Lung (tissue), 12 donors: ENCODE data around the gene PCNT. TPM values are rescaled to one million over a fixed set of nuclear protein-coding genes. Genes with fewer than 3 reads are reported as not detected.

ENCODE experiments used
- ATAC-seq: fragments of 200-7000 bp; cut with Tn5 transposase; one replicate; pipeline ENCODE4 v1.9.1; 2020; ENCODE audit warnings: moderate number of reproducible peaks; ENCODE audit not compliant: insufficient read depth, low FRiP score
- DNase-seq, 3 donors: peaks; one replicate each; pipeline ENCODE4 v3.0.0-alpha.2; 2013 to 2017
- H3K27ac ChIP-seq, 2 donors: one replicate each; pipeline ENCODE4 v1.5.1; 2013; ENCODE audit warnings: mild to moderate bottlenecking in 2 of 2, moderate library complexity in 2 of 2, control low read depth in 1 of 2, inconsistent platforms in 1 of 2, low read depth in 1 of 2, low read length in 1 of 2
- H3K27me3 ChIP-seq, 3 donors: one replicate each; pipeline ENCODE4 v1.5.1; 2013; ENCODE audit warnings: low read length in 2 of 3; ENCODE audit not compliant: control insufficient read depth in 3 of 3, insufficient read depth in 3 of 3
- H3K36me3 ChIP-seq, 4 donors: one replicate each; pipeline ENCODE4 v1.5.1; 2013; ENCODE audit warnings: low read length in 4 of 4, mild to moderate bottlenecking in 1 of 4, moderate library complexity in 1 of 4; ENCODE audit not compliant: control insufficient read depth in 4 of 4, insufficient read depth in 4 of 4
- H3K4me1 ChIP-seq, 5 donors: one replicate each; pipeline ENCODE4 v1.5.1; 2013; ENCODE audit warnings: low read length in 5 of 5, mild to moderate bottlenecking in 2 of 5, moderate library complexity in 1 of 5; ENCODE audit not compliant: control insufficient read depth in 5 of 5, insufficient read depth in 5 of 5
- H3K4me3 ChIP-seq: one replicate; pipeline ENCODE4 v1.5.1; 2013; ENCODE audit warnings: mild to moderate bottlenecking, control low read depth, moderate library complexity
- H3K9ac ChIP-seq, 2 donors: one replicate each; pipeline ENCODE4 v1.5.1; 2013; ENCODE audit warnings: low read length in 2 of 2, control low read depth in 1 of 2; ENCODE audit not compliant: insufficient read depth in 1 of 2
- H3K9me3 ChIP-seq, 4 donors: one replicate each; pipeline ENCODE4 v1.5.1; 2013; ENCODE audit warnings: low read length in 3 of 4, mild to moderate bottlenecking in 1 of 4, moderate library complexity in 1 of 4; ENCODE audit not compliant: control insufficient read depth in 4 of 4, insufficient read depth in 3 of 4
- WGBS, 2 donors: extraction: QIAGEN DNeasy Blood & Tissue Kit; methylation state at CpG; one replicate each; pipeline ENCODE4 v1.1.7; 2013; 5-methylcytosine and 5-hydroxymethylcytosine counted together
- polyA plus RNA-seq, 2 donors: library from polyadenylated mRNA; stranded (reverse); fragments of 200-250 nt; gene quantifications; one replicate each; pipeline ENCODE4 v1.2.1, GENCODE V29; 2013
- total RNA-seq, 2 donors: library from RNA; depleted of rRNA in 1 of 2; stranded (reverse); fragments of >200 nt in 1 of 2; gene quantifications; one replicate each; pipeline ENCODE4 v1.2.1, GENCODE V29; 2014 to 2021
- TF ChIP-seq, protein P1 (sequence below): IDR thresholded peaks from 2 replicates; pipeline ENCODE4 v1.5.1; 2012; ENCODE audit warnings: mild to moderate bottlenecking; ENCODE audit errors: control extremely low read depth, extremely low read depth
- donor health status: control.
- donor health status: control.
- donor health status: Bipolar disorder and iron deficiency.
- donor health status: healthy.
- donor health status: DM: yes; HTN: yes; CAD: no.

Gene PCNT
- total and polyA plus RNA-seq, 4 donors, result 9.8 to 37.2 (median 18.5) TPM

DNA sequence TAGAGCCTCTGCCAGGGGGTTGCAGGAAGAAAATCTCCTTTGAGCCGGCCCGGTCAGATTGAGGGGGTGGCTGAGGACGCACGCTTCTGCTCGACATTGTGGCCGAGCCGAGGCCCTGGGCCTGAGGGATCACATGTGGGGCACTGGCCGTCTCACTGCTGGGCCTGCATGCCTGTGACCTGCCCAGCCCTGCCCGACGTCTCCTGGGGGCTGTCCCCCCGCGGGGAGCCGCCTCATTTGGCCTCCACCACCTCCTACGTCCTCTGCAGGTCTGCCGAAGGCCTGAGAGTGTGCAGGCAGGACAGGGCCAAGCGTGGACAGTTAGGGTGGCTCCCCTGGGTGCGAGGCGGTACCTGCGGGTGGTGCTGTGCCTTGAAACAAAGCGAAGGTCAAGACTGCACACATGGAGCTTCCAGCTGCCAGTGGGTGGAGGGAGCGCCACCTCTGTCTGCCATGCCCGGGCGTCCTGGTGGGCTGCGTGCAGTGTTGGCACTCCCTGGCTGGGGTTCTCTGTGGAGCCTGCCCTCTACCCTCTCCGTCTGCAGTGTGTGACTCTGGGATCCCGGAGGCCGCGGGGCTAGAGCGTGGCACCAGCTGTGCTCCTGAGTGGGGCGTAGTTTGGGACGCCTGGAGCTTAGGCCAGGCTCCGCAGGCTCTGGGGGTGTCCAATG lies 51.7 kb downstream of the PCNT start:
- 96% methylated on average over 32 of the region's 32 CpGs for WGBS, 2 donors
- ATAC-seq (no peak), DNase-seq (no peak)
- Histone ChIP-seq H3K4me3 (no peak overlapping the region), H3K27ac (peak overlapping the region in 1 of 2 donors; percentile 51), H3K9me3 (peaks cover 0 to 3% (median 1%) of the 10 kb centered on the region in 4 donors), H3K9ac (no peak overlapping the region), H3K4me1 (no peaks in the 10 kb centered on the region), H3K36me3 (peaks cover 0 to 16% (median 9%) of the 10 kb centered on the region in 4 donors), H3K27me3 (no peaks in the 10 kb centered on the region)
- TF ChIP-seq, protein P1, sequence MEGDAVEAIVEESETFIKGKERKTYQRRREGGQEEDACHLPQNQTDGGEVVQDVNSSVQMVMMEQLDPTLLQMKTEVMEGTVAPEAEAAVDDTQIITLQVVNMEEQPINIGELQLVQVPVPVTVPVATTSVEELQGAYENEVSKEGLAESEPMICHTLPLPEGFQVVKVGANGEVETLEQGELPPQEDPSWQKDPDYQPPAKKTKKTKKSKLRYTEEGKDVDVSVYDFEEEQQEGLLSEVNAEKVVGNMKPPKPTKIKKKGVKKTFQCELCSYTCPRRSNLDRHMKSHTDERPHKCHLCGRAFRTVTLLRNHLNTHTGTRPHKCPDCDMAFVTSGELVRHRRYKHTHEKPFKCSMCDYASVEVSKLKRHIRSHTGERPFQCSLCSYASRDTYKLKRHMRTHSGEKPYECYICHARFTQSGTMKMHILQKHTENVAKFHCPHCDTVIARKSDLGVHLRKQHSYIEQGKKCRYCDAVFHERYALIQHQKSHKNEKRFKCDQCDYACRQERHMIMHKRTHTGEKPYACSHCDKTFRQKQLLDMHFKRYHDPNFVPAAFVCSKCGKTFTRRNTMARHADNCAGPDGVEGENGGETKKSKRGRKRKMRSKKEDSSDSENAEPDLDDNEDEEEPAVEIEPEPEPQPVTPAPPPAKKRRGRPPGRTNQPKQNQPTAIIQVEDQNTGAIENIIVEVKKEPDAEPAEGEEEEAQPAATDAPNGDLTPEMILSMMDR, result no peak

DNA sequence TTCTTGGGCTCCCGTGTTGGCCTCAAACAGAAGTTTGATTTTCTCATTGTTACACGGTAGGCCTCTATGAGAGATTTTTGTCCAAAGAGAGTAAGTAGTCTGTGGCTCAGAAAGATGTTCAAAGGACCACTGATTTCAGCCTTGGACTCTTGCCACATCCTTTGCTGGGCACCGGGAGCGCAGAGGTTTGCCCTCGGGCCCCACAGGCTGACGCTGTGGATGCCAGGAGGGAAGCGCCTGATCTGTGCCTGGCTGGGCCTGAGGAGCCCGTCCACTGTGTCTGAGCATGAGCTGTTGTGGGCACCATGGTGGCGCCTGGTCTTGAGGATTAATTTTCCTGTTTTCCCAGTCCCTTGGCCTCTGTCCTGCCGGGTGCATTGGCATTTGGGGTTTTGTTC lies 52.3 kb downstream of the PCNT start:
- TF ChIP-seq, protein P1, result no peak
- Histone ChIP-seq H3K36me3 (peaks cover 0 to 16% (median 9%) of the 10 kb centered on the region in 4 donors), H3K27me3 (no peaks in the 10 kb centered on the region), H3K9me3 (peaks cover 0 to 3% (median 1%) of the 10 kb centered on the region in 4 donors), H3K4me1 (no peaks in the 10 kb centered on the region), H3K4me3 (no peak overlapping the region), H3K27ac (no peak overlapping the region), H3K9ac (no peak overlapping the region)
- WGBS, 2 donors, result 95 to 96% methylated on average over 10 of the region's 10 CpGs
- DNase-seq (no peak), ATAC-seq (no peak)

DNA sequence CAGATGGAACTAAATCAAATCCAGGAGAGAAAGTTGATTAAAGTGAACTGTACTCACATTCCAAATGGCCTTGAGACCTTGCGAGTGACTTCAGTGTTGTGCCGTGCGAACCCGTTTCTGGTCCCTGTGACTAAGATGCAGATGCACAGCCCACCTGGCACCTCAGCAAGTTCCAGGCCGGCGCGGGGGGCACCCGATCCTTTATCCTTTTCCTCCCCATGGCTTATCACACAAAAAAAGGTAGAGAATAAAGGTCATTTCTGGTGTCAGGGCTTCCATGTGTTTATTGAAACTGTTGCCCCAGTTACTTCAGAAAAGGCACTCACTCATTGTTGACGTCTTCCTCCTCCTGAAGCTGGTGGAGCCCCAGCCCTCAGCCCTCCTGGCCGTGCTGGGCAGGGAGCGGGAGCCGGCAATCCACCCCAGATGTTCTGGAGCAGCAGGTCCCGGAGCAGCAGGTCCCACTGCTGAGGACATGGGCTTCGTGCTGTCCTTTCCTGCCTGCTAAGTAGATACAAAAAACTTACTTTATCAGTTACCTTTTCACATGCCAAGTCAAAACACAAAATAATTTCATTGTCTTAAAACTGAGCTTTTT lies 53.0 kb downstream of the PCNT start:
- Histone ChIP-seq H3K9ac (no peak overlapping the region), H3K27ac (no peak overlapping the region), H3K4me3 (no peak overlapping the region), H3K4me1 (no peaks in the 10 kb centered on the region), H3K9me3 (peaks cover 0 to 2% (median under 1%) of the 10 kb centered on the region in 4 donors), H3K36me3 (peaks cover 2 to 15% (median 5%) of the 10 kb centered on the region in 4 donors), H3K27me3 (no peaks in the 10 kb centered on the region)
- 92 to 93% methylated on average over 14 of the region's 14 CpGs for WGBS, 2 donors
- ATAC-seq (no peak), DNase-seq (no peak)
- TF ChIP-seq, protein P1, result no peak
